ENCODE results near the gene EPB41L3.

EPB41L3 gene

DNA sequence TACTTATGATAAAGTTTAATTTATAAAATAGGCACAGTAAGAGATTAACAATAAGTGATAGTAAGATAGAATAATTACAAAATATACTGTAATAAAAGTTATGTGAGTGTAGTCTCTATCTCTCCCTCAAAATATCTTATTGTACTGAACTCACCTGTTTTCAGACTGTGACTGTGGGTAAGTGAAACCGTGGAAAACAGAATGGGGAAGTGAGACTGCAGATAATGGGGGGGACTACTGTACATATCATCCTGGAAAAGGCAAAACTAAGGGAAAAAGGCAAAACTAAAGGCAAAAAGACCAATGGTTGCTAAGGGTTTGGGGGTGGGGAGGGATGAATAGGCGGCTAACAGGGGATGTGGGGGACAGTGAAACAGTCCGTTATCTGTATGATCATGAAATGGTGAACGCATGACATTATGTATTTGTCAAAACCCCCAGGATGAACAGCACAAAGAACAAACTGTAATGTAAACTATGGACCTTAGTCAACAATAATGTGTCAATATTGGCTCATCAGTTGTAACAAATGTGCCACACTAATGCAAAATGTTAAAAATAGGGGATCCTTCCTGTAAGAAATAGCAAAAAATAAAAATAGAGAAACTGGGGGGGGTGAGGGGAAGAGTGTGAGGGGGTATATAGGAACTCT lies 93.8 kb downstream of the EPB41L3 start:
- no peak for DNase-seq

DNA sequence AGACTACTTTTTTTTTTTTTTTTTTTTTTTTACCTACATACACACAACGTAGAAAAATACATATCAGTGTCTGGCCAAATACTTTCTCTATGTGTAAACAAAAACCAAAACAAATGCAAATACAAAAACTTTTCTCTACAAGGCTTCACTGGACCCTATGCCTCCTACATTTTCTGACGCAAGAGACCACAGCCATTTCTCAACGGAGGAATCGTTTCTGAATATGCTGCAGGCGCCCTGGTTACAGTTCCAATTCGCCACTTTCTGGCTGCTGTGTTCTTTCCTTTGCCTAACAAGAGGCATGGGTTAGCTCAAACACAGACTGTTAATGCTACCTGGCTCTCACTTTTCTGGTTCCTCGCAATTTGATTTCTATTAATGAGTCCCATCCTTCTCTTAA lies 96.4 kb downstream of the EPB41L3 start:
- no peak for DNase-seq

DNA sequence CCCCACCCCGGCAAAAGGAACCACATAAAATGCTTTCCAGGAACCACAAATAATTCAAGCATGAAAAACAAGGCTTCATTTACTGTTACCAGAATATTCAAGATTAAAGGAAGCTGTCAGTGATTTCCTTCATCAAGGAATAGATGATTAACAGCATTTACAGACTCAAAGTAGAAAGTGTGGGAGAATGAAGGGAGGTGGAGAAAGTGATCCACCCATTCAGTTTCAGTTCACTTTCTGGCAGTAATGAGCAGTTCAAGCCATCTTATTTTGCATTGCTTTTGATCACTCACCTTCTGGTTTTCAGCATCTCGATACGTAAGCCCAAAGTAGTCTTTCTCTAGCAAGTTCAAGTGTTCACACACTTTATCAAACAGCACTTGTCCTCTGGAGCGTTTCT lies 99.0 kb downstream of the EPB41L3 start:
- no peak for DNase-seq

DNA sequence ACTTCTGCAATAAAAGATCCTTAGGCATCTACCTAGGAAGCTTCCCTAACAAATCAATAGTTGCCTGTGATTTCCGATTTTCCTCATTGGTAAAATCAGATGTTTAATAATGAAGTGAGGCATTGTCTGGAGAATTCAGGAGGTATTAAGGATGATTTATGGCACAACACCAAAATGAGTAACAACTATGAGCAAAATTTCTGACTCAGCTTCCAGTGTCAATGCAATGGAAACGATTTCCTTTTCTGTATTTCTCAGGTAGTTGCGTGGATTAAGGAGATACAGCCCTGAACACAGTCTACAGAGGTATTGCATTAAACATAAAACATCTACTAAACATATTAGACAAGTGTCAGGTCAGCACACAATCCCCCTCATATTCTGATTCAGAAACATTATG lies 99.5 kb downstream of the EPB41L3 start:
- no peak for DNase-seq

DNA sequence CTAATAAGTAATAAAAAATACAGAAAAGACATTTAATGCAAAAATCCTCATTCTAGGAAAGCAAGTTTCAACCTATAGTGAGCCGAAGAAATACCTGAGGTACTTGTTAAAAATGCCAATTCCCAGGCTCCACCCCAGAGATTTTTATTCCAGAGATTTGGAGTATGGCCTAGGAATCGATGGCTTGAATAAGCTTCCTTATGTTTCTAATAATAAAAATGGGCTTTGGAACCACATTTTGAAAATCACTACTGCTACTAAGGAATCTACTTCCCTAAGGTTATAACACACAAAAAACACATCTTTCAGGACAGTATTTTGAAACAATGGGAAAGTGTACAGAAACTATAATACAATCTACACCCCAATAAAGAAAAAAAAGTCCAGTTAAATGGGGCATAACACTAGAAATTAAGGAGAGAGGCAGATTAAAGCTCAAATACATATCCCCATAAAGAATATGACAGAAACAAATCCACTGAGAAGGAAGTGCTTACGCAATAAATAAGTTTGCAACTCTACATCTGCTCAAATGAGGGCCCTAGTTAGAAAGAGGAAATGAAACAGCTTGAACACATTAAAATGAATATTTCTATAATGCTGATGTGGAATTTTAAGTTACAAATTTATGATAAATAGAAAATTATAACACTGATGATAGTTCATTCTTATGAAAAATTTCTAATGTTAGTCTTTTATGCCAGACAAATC lies 103.7 kb downstream of the EPB41L3 start:
- DNase-seq = no peak

DNA sequence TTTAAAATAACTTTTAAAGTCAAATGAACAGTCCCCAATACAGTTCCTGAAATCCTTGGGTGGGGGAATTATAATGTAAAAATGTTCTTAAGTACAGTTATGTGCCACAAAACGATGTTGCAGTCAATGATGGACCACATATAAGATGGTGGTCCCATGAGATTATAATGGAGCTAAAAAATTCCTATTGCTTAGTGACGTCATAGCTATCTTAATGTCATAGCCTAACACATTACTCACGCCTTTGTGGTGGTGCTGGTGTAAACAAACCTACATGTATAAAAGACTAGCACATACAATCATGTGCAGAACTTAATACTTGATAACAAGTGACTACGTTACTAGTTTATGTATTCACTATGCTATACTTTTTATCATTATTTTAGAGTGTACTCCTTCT lies 109.4 kb downstream of the EPB41L3 start:
- no peak for DNase-seq

DNA sequence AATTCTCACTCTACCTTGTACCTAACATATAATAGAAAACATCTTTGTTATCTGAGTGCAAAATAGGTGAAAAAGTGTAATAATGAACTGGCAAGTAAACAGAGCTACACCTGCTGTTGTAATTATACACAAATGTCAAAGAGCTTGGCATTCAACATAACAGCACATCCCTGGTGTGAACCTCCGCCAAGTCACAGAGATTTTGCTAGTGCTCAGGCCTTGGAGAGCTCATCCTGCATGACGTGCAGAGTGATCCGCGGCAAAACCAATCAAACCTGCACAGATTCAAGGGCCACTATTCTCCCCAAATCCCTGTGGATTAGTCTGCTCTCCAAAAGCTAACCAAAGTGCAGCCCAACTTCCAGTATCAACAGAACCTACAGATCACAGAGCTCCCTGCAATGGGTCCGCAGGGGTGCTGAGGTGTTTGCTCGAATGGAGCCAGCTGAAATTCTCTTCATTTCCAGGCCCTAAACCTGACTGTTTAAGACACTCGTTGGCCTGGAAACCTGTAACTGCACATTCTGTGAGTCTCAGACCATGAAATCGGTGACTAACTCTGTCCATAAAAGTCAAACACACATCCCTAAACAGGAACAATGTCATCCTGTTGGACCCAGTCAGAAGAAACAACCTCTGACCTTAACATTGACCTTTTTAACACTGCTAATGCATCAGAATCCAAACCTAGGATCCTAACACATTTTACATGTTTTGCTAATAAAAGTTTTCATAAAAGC lies 111.8 kb downstream of the EPB41L3 start:
- no peak for DNase-seq

DNA sequence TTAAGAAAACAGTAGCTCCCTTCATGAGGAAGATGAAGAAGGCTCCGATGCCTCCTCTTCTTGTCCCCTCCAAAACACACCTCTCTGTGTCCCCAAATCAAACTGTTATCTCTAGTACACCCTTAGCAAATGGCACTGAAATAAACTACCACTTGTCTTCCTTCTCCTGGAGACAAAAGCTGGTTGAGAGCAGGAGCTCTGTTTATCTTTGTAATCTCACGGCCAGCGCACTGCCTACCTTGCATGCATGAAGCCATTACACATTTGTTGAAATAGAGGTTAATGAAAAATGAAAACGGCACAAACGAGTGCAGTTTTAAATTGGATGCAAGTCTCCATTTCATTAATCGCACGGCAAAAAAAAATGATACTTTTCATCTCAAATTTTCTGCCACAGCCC lies 113.7 kb downstream of the EPB41L3 start:
- no peak for DNase-seq

DNA sequence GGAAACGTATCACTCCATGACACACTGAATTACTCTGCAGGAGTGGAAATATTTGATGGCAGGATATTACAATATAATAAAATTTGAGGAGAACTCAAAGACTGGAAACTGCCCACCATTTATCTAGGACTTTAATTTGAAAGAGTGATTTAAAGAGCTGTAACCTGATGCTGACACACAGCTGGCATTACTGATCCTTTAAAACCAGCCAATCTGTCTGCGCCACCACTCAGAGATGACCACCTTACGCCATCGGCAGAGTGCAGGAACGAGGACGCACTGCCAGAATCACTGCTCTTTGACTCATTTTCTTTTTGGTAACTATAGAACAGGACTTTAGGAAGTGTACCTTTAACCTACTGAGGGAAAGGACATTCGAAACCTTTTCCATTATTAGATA lies 114.1 kb downstream of the EPB41L3 start:
- DNase-seq = no peak

DNA sequence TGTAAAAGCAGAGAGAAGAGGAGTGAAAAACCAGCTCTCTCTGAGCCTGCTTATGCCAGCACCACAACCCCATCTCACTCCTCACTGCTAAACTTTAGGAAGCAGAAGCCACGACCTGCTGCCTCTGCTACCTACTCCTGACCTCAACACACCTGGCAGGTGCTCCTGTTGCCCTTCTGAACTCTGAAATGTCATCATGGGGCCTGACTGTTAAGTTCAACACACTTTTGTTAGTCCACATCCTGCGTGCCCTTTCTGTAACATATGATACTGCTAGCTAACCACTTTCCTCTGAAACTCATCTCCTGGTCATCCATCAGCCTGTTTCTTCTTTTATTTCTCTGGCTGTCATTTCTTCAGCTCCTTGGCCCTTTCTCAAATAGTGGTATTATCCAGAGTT lies 118.1 kb downstream of the EPB41L3 start:
- no peak for DNase-seq

DNA sequence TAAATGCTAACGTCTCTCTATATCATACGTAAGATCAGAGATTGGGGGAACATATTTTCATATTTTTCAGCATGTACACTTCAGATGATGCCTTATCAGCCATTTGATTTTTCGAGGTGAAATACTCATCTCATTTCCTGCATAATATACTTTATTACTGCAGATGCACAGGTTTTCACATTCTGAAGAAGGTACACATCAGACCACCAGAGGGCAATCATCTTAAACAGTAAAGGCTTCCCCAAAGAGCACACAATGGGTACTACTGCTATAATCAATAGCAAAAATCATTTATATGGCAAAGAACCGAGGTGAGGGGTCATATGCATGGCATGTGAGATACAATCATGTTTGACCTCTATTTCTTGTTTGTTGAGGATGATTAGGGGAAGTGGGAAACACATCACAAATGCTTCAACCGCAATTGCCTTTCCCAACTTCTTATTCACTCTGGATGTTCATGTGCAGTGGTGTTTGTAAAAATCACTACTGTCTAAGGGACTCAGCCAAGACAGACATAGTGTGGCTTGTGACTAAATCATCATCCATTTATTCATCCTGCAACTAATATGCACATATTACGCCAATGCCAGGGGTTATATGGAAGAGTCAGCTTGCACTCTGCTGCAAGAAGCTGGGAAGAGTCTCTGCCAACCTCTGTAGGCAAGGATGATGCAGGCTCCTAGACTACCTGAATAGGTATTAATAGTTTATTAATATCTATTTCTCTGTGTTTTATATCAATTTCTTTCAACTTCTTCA lies 118.7 kb downstream of the EPB41L3 start:
- no peak for DNase-seq

DNA sequence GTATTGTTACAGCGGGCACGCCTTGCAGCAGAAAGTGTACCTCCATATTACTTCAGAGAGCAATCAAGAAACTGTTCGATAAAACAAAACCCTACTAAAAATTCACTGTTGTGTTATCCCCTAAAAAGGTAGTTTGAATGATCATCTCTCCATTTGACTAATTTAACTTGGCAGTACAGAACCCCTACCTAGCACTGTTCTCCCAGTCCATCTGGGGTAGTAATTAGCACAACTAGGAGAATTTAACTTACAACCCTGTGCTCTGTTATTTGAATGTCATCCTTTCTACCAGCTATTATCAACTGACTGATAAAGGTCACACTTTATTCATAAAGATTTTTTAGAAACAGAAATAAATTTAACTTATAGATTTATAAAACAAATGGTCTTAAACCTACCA lies 121.2 kb downstream of the EPB41L3 start:
- DNase-seq = no peak

DNA sequence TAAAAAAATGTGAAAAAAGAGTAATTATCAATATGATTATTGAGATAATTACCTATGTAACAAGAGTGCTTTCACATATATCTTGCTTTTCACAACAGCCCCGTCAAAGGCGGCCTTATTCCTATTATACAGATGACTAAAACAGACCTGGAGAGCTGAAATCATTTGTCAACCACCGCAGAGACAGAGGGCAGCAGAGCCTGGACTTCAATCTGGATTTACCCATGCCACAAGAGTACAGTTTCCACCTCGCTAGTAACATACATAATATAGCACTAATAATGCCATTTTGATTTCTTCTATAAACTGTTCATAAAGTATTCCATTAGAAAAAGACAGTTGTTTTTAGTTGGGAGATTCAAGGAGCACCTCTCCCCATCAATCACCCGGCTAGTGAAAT lies 121.8 kb downstream of the EPB41L3 start:
- DNase-seq = no peak

DNA sequence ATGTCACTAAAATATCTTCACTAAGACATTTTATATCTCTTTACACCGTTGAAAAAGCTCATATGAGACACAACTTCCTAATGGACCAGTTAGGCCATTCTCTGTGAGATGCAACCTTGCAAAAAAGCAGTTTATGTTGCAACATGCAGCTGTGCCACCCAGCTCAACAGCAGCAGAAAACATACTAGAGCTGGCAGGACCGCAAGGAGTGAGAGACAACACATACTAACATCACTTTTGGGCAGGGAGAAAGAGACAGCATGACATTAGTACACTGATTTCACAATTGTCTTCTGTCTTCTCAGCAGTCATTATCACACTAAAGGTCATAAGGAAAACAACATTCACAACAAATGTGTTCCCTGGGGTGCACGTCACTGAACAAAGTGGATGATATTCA lies 122.9 kb downstream of the EPB41L3 start:
- no peak for DNase-seq

DNA sequence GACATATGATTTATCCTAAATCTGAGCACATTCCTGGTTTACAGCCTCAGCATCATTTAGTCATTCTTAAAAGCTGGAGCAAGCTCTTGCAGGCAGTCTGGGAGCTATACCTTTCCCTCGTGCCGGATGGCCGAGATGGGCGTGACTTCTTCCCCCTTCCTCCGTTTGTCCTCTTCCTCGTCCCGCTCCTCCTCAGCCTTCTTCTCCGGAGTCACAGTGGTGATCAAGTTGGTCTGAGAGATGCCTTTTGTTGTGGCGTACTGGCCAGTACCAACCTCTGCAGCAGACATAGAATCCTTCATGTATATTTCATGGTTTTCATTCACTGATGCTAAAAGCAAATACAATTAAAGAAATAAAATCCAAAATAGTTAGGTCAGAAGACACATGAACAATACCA lies 124.2 kb downstream of the EPB41L3 start:
- no peak for DNase-seq

DNA sequence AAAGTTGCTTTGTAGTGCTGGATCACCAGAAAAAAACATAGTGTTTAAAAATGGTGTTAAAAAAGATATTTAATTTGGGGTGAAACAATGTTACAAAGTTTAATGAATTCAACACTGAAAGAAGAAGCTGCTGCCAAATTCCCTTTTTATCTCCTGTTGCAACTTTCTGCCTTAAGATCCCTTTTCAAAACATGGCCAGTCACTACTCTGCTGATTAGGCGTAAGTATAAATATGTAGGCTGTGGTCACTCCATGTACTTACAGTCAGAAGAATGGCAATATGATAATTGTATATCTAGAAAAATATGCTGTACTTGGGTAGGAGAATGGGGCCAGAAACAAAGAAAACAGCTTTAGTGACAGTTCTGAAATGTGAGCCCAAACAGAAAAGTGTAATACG lies 124.8 kb downstream of the EPB41L3 start:
- DNase-seq = no peak

DNA sequence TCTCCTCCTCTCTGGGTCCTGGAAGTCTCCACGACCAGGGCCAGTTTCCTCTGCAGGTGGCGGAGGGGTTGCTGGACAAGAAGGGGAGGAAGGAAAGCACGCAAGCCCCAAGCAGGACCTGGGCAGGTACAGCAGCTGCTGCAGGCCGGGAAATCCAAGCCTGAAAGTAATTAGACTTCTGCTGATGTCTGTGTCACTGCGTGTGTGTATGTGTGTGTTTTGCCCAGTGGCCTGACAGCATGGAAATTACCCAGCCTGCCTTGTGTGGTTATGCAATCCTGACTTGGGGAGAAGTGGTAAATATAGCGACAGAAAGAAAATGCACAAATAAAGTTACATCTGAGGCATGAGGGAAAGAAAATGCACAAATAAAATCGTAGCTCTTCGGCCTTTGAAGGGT lies 126.5 kb downstream of the EPB41L3 start:
- DNase-seq = no peak

DNA sequence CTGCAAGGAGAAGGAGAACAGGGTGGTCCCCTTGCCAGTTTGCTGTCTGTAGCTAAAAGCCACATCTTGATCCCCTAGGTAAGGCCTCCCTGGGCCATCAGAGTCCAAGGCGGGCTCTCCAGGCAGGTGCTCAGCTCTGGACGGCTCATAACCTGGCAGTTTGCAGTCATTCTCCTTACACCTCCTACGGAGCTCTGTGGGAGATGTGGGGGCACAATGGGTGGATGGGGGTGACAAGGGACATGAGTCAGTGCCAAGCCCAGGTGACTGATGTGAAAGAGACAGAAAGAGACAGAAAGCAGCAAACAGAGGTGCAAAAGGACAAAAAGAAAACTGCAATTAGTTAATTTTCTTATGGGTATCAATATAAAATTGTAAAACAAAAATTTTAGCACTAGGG lies 127.7 kb downstream of the EPB41L3 start:
- DNase-seq = no peak

DNA sequence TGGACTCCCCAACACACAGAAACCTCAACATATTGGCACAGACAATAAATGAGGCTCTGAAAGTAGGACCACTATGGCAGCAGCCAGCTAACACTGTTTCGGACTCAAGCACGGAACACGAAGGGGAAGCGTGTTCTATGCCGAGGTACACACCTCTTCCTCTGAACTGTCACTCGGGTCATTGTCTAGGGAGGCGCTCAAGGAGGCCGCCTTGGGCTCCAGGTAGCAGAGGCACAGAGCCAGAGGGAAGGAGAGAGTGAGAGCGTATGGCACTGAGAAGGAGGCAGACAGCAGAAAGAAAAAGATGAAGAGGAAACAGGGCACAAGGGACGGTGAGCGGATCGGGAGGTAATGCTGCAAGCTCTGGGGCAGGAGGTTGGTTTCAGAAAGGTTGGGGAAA lies 128.1 kb downstream of the EPB41L3 start:
- no peak for DNase-seq

DNA sequence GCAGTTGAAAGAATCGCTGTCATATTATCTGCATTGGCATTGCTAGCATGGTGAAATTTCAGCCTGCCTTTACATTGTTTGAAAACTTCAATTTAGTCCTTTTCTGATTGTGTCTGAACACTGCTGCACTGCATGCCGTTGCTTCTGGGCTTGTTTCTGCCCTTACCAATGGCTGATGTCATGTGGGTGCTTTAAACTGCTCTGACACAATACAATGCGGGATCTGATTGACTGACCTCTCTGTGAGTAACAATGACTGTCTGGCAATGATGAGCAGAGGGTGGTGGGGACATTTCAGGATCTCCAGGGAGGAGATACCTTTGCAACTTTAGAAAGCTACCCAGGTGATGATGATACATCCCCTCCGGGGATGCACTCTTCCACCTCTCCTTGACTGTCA lies 128.8 kb downstream of the EPB41L3 start:
- DNase-seq = no peak

DNA sequence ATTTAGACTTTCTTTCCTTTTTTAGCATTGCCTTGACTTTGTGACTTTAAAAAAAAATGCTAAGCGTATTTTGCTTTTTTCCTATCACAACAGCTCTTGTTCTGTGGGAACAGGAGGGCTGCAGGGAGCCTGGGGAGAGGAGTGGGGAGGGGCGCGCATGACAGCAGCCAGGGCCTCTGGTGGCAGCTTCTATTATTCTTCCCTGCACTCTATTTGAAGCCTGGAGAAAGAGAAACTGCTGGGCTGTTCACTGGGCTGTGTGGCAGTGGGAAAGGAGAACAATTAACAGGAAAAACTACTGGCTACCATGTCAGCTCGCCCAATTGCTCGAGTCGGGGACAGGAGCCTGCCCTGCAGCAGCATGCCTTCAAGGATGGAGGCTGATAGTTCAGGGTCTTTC lies 129.3 kb downstream of the EPB41L3 start:
- DNase-seq = no peak

DNA sequence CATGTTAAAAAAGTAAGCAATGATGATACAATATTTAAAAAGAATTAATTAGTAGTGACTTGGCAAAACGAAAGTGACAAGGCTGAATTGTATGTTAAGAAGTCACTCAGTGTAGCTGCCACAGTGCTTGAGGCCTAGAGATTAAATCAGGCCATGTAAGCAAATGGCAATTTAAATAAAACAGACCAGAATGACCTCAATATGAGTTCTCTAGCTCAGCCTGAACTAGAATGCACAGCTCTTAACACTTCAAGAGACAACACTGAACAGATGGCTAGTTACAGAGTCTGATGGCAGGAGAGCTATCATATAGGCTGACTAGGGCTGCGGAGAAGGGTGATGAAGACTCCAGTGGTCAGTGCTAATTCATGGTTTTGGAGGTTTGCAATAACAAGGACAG lies 130.3 kb downstream of the EPB41L3 start:
- no peak for DNase-seq

DNA sequence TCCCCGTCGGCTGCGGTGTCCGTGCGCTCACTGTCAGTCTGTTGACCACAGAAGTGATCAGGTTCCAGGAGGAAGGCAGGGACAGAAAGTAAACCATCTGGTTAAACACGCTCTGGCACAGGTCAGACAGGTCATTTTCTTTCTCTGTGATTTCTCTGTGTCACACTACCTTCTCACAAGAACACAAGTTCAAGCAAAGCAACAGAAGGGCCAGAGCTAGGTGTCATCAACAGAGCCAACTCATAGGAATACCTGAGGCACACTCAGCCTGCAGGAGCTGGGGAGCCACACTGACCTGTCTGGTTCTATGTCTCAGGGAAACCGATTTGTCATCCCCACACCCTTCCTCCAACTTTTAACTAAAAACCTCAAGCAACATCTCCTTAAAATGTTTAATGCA lies 133.2 kb downstream of the EPB41L3 start:
- no peak for DNase-seq

DNA sequence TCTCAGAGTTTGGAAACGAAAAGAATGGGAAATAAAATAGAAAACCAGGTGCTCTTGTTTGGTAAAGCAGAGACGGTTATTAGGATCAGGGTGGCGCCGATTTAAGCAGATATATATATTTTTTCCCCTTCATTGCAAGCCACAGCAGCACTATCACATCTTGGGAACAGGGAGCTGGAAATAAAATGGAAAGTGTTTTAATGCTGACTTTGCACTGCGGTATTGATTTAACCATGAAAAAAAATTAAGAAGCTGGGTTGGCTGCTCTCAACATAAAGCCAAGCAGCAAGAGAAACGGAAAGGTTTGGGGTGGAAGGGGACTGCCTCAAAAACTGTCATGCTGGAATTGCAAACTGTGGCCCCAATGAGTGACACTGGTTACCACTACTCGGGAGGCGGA lies 145.5 kb downstream of the EPB41L3 start:
- DNase-seq = no peak

Measured in activated gamma-delta T cell (primary cell).